Aorta (tissue), 5 donors: ENCODE data around the gene MELTF. TPM values are rescaled to one million over a fixed set of nuclear protein-coding genes. Genes with fewer than 3 reads are reported as not detected.
"Not testable (repeated sequence)": the region's sequence is repeated elsewhere in the genome, so short reads cannot be mapped to it uniquely, and the experiment has no call there.

ENCODE experiments used
- ATAC-seq: fragments of 200-7000 bp; cut with Tn5 transposase; one replicate; pipeline ENCODE4 v1.9.1; 2022; ENCODE audit warnings: moderate library complexity; ENCODE audit not compliant: low FRiP score
- DNase-seq, 2 donors: peaks; one replicate each; pipeline ENCODE4 v3.0.0-alpha.2; 2020
- H3K27ac ChIP-seq, 2 donors: one replicate each; pipeline ENCODE4 v1.5.1; 2013; ENCODE audit warnings: low read length in 2 of 2, mild to moderate bottlenecking in 2 of 2, moderate library complexity in 2 of 2, control low read depth in 1 of 2, inconsistent platforms in 1 of 2, low read depth in 1 of 2
- H3K27me3 ChIP-seq, 2 donors: one replicate each; pipeline ENCODE4 v1.6.1; 2013; ENCODE audit warnings: control low read depth in 1 of 2, low read length in 1 of 2, mild to moderate bottlenecking in 1 of 2, moderate library complexity in 1 of 2; ENCODE audit not compliant: insufficient read depth in 2 of 2, control insufficient read depth in 1 of 2
- H3K36me3 ChIP-seq, 2 donors: one replicate each; pipeline ENCODE4 v1.6.1; 2013; ENCODE audit warnings: control low read depth in 1 of 2, low read length in 1 of 2, mild to moderate bottlenecking in 1 of 2; ENCODE audit not compliant: insufficient read depth in 2 of 2, control insufficient read depth in 1 of 2
- H3K4me1 ChIP-seq, 2 donors: one replicate each; pipeline ENCODE4 v1.6.1; 2013; ENCODE audit warnings: low read length in 2 of 2, control low read depth in 1 of 2, mild to moderate bottlenecking in 1 of 2, moderate library complexity in 1 of 2; ENCODE audit not compliant: insufficient read depth in 2 of 2, control insufficient read depth in 1 of 2
- H3K4me3 ChIP-seq, 2 donors: one replicate each; pipeline ENCODE4 v1.5.1; 2013; ENCODE audit warnings: low read length in 2 of 2, control low read depth in 1 of 2, mild to moderate bottlenecking in 1 of 2
- H3K9me3 ChIP-seq: one replicate; pipeline ENCODE4 v1.6.1; 2013; ENCODE audit warnings: mild to moderate bottlenecking, low read length; ENCODE audit not compliant: control insufficient read depth
- WGBS, 2 donors: extraction: QIAGEN DNeasy Blood & Tissue Kit; methylation state at CpG; one replicate each; pipeline ENCODE4 v1.1.7; 2013; 5-methylcytosine and 5-hydroxymethylcytosine counted together
- intact Hi-C, 2 donors: fragments of 100-400 bp; cut with DNase I; formaldehyde crosslinking; loops; one replicate each; pipeline versions ENCODE4 v1.14.2 to v1.15.0; 2022
- long read RNA-seq, 2 donors: library from polyadenylated mRNA; unstranded; transcript quantifications; one replicate each; pipeline ENCODE4 v2.0.0, GENCODE V29; 2020 to 2021
- polyA plus RNA-seq, 2 donors: library from polyadenylated mRNA; stranded (reverse); fragments of 200-250 nt; gene quantifications; one replicate each; pipeline ENCODE4 v1.2.3, GENCODE V29; 2013
- total RNA-seq, 2 donors: library from RNA; stranded (reverse); fragmentation: NEBNext Ultra II Directional; extraction: Animal tissue kit (Norgen Biotek cat#: 25700); gene quantifications; one replicate each; pipeline ENCODE4 v1.2.1, GENCODE V29; 2021
- donor health status: healthy with polysubstance abuse.
- donor health status: Bipolar disorder and iron deficiency.
- donor health status: DM: no; HTN: no; CAD: no.
- donor health status: DM: no; HTN: no; CAD: no.
- donor health status: DM: yes; HTN: yes; CAD: no.

Gene MELTF
- total RNA-seq (1 to 10 TPM; 4.3 to 6.0 TPM), polyA plus RNA-seq (1 to 10 TPM in 1 of 2 donors, under 1 TPM in 1; 1.00 to 2.0 TPM)
- long read RNA-seq, donor 1, partial matches to known transcripts = 2 of 10 reads
- long read RNA-seq, donor 1, other reads (novel, unspliced or antisense) = 4 of 10 reads
- long read RNA-seq, donor 2, partial matches to known transcripts = 2 of 5 reads
- long read RNA-seq, donor 2, other reads (novel, unspliced or antisense) = 2 of 5 reads

GRCh38 chr3:197029511-197030167, at the start of gene MELTF:
Gene MELTF (minus strand): TSS chr3:197029817. CDS start chr3:197029702, 115 bp downstream.
- no peak within 1 kb of the TSS for H3K27ac ChIP-seq
- DNase-seq (peak; percentile 72 to 89), ATAC-seq (peak; percentile 79)
- intact Hi-C loops = loop anchor here in 1 of 2 donors (2.0 kb wide), 1 partner anchor 27 kb away; no protein-coding TSS in a partner anchor
- H3K4me1 ChIP-seq = no peaks in the 10 kb centered on the region
- H3K9me3 ChIP-seq = no peaks in the 10 kb centered on the region
- 2 to 3% methylated on average over 29 to 60 of the region's 60 CpGs for WGBS, 2 donors
- H3K27me3 ChIP-seq = no peaks in the 10 kb centered on the region
- peak within 1 kb of the TSS in 1 of 2 donors; percentile 23 for H3K4me3 ChIP-seq
- no peaks in the 10 kb centered on the region for H3K36me3 ChIP-seq

GRCh38 chr3:197076415-197076814, 46.8 kb upstream of the MELTF start:
- WGBS, 2 donors = 90 to 93% methylated on average over 4 of the region's 4 CpGs
- no peak for ATAC-seq

GRCh38 chr3:197068077-197068476, 38.5 kb upstream of the MELTF start:
- intact Hi-C loops = no loop called here
- no peaks in the 10 kb centered on the region for H3K36me3 ChIP-seq
- WGBS, 2 donors = 95 to 98% methylated on average over 1 of the region's 1 CpG

More at GRCh38 chr3:197076415-197076814, 46.8 kb upstream of the MELTF start:
- Histone ChIP-seq H3K27ac (no peak overlapping the region), H3K9me3 (no peaks in the 10 kb centered on the region), H3K36me3 (no peaks in the 10 kb centered on the region), H3K27me3 (no peaks in the 10 kb centered on the region), H3K4me1 (no peaks in the 10 kb centered on the region), H3K4me3 (no peak overlapping the region)
- intact Hi-C loops = no loop called here
- DNase-seq = no peak

GRCh38 chr3:197064771-197065170, 35.2 kb upstream of the MELTF start:
- ATAC-seq (no peak), DNase-seq (no peak)
- no peaks in the 10 kb centered on the region for H3K4me1 ChIP-seq
- intact Hi-C loops = no loop called here
- WGBS, 2 donors = 92 to 100% methylated on average over 1 of the region's 1 CpG
- H3K9me3 ChIP-seq = no peaks in the 10 kb centered on the region
- no peak overlapping the region for H3K27ac ChIP-seq
- no peaks in the 10 kb centered on the region for H3K36me3 ChIP-seq
- H3K4me3 ChIP-seq = no peak overlapping the region
- no peaks in the 10 kb centered on the region for H3K27me3 ChIP-seq

More at GRCh38 chr3:197068077-197068476, 38.5 kb upstream of the MELTF start:
- Histone ChIP-seq H3K9me3 (no peaks in the 10 kb centered on the region), H3K27me3 (no peaks in the 10 kb centered on the region), H3K4me3 (no peak overlapping the region), H3K4me1 (no peaks in the 10 kb centered on the region), H3K27ac (no peak overlapping the region)
- ATAC-seq (no peak), DNase-seq (no peak)

GRCh38 chr3:197062446-197062845, 32.8 kb upstream of the MELTF start:
- no peaks in the 10 kb centered on the region for H3K9me3 ChIP-seq
- H3K36me3 ChIP-seq = no peaks in the 10 kb centered on the region
- intact Hi-C loops = no loop called here
- ATAC-seq = no peak
- 79 to 80% methylated on average over 4 of the region's 4 CpGs for WGBS, 2 donors
- H3K27ac ChIP-seq = no peak overlapping the region
- no peak overlapping the region for H3K4me3 ChIP-seq
- H3K27me3 ChIP-seq = no peaks in the 10 kb centered on the region
- no peaks in the 10 kb centered on the region for H3K4me1 ChIP-seq
- DNase-seq = no peak

- intact Hi-C loops, H3K27ac ChIP-seq, ATAC-seq, DNase-seq, H3K36me3 ChIP-seq, H3K27me3 ChIP-seq, H3K4me3 ChIP-seq, H3K9me3 ChIP-seq, H3K4me1 ChIP-seq: not testable (repeated sequence)
- 93 to 95% methylated on average over 6 of the region's 6 CpGs for whole genome bisulfite sequencing, 2 donors
Observed at GRCh38 chr3:197051637-197052036, 22.0 kb upstream of the MELTF start.

GRCh38 chr3:197050511-197050910, 20.9 kb upstream of the MELTF start:
- DNase-seq = no peak
- H3K9me3 ChIP-seq = no peaks in the 10 kb centered on the region
- H3K4me1 ChIP-seq = no peaks in the 10 kb centered on the region
- H3K36me3 ChIP-seq = peaks cover 0 to 4% of the 10 kb centered on the region in 2 donors
- H3K27me3 ChIP-seq = no peaks in the 10 kb centered on the region
- H3K27ac ChIP-seq = no peak overlapping the region
- 86% methylated on average over 2 of the region's 2 CpGs for WGBS, 2 donors
- no peak for ATAC-seq
- no peak overlapping the region for H3K4me3 ChIP-seq
- intact Hi-C loops = no loop called here

GRCh38 chr3:197042539-197042938, 12.9 kb upstream of the MELTF start:
- intact Hi-C loops = no loop called here
- H3K4me1 ChIP-seq = no peaks in the 10 kb centered on the region
- no peak overlapping the region for H3K4me3 ChIP-seq
- no peaks in the 10 kb centered on the region for H3K27me3 ChIP-seq
- no peak overlapping the region for H3K27ac ChIP-seq
- no peak for ATAC-seq
- WGBS, 2 donors = 95 to 96% methylated on average over 4 of the region's 4 CpGs
- DNase-seq = no peak
- H3K36me3 ChIP-seq = no peaks in the 10 kb centered on the region
- no peaks in the 10 kb centered on the region for H3K9me3 ChIP-seq
